HG03342 (cell line): Measurements from ENCODE around the gene GNRH2.
"Not testable (repeated sequence)": the region's sequence is repeated elsewhere in the genome, so short reads cannot be mapped to it uniquely, and the experiment has no call there.

ENCODE experiments used
- ATAC-seq: cut with Tn5 transposase; IDR thresholded peaks from one replicate; pipeline ENCODE4 v1.9.1; 2021; ENCODE audit warnings: mild to moderate bottlenecking, moderate library complexity; ENCODE audit not compliant: unreplicated experiment

The GNRH2 gene

DNA sequence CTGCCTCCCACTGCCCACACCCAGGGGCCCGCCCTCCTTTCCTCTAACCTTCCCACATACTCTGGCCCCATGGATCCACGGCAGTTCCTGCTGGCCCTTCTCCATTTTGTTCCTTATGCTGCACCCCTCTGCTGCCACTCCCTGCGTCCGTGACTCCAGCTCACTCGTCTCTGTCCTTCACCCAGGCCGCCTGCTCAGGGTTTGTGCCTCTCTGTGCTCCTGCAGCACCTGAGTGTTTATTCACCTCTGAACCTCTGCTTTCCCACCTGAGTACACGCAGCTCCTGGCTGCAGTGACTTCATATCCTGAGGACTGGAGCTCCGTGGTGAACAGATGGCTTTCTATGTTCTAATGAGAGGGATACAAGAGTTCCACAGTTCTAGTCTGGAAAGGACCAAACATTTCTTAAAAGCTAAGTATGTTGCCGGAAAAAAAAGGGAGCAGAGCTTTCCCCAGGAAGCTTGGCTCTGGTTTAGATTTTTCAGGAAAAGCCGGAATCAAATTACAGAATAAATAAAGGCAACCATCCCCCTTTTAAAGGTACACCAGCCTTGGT is 1.5 kb upstream of the GNRH2 start:
- no peak for ATAC-seq

DNA sequence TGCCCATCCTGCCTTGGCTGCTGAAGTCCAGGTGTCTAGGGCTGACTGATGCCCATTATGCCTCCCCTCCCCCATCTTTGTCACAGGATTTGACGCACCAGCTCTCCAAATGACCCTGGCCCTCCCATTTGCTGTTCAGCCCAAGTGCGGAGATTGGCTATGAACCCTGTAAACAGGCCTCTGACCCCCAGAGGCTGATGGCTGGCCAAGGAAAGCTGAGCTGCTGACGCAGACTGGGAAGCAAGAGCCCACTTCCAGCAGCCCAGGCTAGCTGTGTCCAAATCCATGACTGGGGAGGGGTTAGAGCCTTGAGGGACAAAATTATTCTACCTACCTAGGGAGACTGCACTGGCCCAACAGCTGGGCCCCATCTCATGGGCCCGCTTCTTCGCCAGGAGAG is 797 bp upstream of the GNRH2 start:
- no peak for ATAC-seq

DNA sequence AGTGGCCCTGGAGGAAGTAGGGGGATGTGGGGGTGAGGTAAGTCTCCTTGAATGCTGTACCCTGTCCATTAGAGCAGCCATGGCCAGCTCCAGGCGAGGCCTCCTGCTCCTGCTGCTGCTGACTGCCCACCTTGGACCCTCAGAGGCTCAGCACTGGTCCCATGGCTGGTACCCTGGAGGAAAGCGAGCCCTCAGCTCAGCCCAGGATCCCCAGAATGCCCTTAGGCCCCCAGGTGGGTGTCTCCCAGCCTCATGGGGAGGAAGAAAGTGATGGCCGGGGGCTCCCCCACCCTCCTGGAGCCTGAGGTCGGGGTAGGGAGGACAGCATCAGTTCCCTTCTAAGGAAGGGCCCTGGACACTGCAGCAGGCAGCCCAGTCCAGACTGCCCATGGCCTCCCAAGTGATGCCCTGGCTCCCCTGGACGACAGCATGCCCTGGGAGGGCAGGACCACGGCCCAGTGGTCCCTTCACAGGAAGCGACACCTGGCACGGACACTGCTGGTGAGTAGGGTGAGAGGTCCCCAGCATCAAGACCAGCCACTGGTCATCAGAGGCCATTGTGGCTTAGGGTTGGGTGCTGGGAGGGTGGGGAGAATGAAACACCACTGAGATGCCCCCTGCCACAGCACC is 1.0 kb downstream of the GNRH2 start:
- ATAC-seq, result no peak

DNA sequence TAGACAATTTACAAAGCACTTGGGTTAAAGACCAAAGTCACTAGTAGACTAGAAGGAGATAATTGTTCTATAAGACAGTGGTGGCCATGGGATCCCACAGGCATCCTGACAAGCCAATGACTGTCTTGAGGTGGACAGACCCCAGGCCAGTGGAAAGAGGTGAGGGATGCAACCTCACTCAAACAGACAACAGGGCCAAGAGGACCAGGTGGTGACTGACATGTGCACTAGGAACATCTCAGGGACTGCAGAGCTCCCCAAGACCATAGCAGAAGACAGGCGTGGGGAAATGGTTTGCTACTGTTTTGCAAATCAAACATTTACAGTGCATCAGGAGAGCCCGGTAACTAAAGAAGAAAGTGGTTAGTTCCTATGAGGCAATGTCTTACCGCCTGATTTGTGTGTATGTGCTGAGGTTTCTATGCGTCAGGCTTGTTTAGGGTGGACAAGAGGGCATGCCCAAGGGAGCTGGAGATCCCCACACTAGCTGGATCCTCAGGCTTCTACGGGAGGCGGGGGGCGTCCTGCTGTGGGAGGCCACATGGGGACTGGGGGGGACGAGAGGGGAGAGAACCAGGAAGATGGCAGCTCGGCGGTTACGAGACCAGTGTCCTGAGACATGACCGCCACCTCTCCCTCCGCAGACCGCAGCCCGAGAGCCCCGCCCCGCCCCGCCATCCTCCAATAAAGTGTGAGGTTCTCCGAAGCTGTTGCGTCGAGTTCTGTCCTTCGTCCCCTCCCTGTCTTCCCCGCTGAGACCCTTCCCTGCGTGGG is 1.8 kb downstream of the GNRH2 start:
- ATAC-seq, result peak; percentile 32

DNA sequence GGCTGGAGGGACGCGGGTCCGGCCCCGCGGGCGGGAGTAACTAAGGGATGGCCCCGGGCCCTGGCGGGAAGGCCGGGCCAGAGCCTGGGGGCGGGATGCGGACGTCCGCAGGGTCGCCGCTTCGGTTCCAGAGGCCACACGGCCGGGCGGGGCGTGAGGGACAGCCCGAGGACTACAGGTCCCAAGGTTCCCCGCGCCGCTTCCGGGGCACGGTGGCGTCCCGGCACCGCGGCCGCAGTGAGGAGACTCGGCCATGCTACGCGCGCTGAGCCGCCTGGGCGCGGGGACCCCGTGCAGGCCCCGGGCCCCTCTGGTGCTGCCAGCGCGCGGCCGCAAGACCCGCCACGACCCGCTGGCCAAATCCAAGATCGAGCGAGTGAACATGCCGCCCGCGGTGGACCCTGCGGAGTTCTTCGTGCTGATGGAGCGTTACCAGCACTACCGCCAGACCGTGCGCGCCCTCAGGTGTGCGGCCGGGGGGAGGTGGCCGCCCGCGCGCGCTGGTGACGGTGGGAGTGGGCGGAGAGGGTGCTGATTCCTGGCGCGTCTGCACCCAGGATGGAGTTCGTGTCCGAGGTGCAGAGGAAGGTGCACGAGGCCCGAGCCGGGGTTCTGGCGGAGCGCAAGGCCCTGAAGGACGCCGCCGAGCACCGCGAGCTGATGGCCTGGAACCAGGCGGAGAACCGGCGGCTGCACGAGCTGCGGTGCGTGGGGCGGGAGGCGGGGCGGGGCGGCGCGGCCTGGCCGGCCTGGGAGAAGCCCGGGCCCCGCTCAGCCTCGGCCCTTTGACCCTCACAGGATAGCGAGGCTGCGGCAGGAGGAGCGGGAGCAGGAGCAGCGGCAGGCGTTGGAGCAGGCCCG is 2.6 kb downstream of the GNRH2 start, which contains the start of gene MRPS26:
MRPS26 (plus strand) TSS at position 237 of the 861 bp plus-strand sequence; CDS start at position 254, 17 bp downstream.
- peak; percentile 91 for ATAC-seq

DNA sequence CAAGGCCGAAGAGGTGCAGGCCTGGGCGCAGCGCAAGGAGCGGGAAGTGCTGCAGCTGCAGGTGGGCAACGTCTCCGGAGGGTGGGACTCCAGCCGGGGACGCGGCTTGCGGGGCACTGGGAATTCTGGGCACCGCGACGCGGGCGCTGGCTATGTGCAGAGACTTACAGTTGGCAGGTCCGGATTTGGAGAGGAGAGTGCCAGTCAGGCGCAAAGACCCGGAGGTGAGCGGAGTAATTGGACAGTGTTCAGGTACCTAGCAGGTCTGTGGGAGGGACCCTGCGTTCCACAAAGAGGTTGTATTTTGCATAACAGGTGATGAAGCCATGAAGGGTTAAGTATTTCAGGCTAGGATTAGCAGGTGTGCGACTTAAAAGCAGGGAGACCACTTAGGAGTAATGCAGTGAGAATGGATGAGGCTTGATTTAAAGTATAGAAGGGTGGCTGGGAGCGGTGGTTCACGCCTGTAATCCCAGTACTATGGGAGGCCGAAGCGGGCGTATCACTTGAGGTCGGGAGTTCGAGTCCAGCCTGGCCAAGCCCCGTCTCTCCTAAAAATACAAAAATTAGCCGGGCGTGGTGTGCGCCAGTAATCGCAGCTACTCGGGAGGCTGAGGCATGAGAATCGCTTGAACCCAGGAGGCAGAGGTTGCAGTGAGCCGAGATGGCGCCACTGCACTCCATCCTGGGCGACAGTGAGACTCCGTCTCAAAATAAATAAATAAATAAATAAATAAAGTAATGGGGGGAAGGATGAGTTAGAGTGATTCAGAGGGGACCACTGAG is 3.4 kb downstream of the GNRH2 start:
- no peak for ATAC-seq

DNA sequence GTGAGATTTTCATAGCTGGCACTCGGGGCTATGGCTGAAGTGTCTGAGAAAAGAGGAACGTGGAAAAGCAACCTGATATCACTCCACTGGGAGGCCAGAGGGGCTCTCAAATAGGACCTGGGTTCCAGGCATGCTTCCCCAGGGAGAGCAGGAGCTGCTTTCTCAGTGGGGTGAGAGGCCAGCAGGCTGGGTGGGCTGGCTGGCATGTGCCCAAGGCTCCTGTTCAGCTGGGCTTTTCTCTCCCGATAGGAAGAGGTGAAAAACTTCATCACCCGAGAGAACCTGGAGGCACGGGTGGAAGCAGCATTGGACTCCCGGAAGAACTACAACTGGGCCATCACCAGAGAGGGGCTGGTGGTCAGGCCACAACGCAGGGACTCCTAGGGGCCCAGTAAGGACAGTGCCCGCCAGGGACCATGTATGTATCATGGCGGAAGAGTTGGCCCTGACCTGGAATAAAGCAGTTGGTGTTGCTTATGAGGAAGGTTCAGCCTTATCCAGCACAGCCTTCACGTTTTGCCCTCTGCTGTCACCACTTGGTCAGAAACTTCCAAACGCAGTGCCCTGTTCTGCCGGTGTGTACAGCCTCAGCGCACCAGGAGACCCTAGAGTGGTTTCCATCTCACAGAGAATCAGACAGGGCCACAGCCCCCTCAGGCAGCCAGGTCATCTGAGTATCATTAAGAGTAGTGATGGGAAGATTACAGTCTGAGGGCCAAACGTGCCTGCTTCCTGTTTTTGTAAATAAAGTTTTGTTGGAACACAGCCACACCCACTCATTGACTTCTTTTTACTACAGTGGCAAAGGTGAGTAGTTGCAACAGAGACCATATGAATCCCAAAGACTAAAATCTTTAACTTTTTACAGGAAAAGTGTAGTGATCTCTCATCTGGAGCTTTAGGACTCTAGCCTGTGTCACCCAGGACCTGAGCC is 4.3 kb downstream of the GNRH2 start:
- no peak for ATAC-seq

DNA sequence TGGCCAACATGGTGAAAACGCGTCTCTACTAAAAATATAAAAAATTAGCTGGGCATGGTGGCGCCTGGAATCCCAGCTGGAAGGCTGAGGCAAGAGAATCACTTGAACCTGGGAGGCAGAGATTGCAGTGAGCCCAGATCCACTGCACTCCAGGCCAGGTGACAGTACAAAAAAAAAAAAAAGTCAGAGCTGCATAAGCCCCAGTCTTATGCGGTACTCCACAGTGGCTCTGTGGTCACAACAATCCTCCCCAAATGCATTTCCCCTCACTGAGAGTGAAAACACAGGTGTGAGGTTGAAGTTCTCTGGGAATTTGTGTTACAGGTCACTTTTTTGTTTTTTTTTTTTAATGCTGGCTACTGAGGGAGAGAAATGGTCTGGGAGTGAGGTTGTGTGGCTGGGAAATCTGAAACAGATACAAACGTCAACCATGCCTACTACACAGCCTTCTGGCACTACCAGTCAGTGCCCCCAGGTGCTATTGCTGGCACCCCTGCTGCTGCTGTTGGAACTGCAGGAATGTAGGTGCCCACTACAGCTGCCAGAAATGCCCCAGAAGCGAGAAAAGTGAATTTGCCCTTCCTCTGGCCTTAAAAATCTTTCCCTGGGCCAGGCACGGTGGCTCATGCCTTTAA is 8.1 kb downstream of the GNRH2 start:
- ATAC-seq, result no peak

DNA sequence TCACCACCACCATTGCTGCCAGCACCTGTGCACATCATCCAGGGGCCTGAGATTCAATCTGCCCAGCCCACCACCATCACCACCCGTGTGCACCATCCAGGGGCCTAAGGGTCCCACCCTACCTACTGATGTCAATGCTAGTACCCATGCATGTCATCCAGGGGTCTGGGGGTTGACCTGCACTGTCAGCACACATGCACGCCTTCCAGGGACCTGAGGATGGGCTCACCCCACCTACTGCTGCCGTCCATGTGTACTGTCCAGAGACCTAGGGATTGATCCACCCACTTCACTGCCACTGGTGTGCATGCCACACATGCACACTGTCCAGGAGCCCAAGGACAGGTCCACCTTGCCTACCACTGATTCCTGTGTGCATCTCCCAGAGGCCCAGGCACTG is 16.1 kb downstream of the GNRH2 start:
- ATAC-seq, result no peak

DNA sequence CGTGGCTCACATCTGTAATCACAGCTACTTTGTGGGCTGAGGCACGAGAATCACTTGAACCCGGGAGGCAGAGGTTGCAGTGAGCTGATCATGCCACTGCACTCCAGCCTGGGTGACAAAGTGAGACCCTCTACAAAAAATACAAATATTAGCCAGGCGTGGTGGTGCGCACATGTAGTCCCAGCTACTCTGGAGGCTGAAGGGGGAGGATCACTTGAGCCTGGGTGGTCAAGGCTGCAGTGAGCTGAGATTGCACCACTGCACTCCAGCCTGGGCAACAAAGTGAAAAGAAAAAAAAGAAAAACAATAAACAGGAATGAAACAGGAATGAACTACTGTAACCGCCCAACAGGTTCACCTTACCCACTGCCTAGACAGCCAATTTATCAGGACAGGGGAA is 20.7 kb downstream of the GNRH2 start:
- ATAC-seq, result not testable (repeated sequence)

DNA sequence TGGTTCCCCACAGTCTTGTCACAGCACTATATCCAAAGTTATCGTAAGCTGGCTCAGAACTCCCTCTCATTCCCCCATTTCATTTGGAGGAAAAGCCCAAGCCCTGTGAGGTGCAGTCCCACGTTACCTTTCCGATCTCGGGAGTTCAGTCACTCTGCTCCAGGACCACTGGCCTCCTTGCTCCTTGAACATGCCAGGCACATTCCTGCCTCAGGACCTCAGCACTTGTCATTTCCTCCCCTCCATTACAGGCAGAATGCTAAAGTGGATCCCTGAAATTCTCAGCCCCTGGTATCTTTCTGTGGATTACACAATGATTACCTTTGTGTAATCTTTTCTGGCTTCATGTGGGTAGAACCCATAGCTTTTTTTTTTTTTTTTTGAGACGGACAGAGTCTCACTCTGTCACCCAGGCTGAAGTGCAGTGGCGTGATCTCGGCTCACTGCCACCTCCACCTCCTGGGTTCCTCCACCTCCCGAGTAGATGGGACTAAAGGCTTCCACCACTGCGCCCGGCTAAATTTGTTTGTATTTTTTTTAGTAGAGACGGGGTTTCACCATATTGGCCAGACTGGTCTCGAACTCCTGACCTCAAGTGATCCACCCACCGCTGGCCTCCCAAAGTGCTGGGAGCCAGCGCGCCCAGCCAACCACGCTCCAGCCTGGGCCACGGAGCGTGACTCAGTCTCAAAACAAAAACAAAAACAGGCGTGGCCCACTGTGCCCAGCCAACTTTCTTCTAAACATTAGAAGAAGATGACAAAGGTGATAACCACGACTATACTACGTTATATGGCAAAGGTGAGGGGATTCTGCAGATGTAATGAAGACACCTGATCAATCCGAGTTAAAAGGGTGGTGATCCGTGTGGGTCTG is 24.0 kb downstream of the GNRH2 start:
- no peak for ATAC-seq

DNA sequence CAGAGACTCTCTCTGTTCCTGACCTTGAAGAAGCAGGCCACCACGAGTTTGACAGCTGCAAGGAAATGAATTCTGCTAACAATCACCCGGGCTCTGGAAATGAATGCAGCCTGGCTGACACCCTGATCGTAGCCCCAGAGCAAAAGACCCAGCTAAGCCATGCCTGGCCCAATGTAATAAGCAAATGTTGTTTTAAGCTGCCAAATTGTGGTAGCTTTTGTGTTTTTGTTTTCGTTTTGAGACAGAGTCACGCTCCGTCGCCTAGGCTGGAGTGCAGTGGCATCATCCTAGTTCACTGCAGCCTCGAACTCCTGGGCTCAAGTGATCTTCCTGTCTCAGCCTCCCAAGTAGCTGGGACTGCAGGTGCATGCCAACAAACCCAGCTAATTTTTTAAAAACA is 24.7 kb downstream of the GNRH2 start:
- no peak for ATAC-seq

DNA sequence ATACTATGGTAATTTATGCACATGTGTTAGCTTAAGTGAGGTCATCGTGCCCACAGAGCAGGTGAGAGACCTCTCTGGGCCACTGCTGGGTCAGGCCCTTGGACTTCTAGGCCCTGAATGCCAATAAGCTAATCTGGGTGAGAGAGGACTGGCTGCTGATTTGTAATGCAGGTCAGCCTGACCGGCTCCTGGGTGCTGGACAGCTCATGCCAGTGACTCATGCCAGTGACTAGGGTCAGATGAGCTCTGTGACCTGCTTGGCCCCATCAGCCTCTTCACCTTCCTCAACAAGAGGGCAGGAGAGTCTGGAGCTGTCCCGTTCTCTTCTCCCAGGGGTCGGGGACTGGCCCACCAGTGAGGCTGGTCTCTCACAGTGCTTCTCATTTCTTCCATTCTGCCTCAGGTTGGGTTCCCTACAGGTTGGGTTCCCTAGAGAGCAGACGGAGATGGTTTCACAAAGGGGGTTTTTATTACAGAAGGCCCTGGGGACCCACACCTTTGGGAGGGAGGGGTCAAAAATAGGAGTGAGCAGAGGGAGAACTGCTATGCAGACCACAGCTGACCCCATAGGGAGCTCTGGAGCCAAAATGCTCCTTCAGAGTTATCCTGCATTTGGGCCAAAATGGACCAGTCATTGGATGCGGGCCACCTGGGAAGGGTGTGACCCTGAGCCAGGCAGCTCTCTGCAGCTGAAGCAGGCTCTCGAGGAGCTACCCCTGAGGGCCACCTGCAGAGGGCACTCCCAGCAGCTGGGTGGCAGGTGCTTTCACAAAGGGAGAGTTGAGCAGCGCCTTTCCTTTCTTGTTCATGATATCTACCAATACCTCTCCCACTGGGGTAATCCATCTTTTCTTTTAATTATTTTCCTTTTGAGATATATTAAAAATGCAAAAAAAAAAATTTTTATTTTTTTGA is 25.8 kb downstream of the GNRH2 start:
- no peak for ATAC-seq

DNA sequence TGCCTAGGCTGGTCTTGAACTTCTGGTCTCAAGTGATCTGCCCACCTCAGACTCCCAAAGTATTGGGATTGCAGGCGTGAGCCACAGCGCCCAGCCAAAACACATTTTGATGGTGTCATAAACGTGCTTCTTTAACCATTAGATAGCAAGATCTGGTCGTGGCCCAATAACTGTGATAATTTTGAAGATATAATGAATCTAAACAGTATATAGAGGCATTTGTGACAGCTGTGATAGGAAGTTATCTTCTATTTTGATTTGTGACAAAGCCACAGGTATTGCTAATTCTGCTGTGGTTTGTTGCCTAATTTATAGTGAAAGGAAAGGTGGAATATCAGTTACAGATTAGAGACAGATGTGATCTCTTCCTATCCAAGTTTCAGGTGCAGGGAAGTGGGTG is 27.3 kb downstream of the GNRH2 start:
- no peak for ATAC-seq

DNA sequence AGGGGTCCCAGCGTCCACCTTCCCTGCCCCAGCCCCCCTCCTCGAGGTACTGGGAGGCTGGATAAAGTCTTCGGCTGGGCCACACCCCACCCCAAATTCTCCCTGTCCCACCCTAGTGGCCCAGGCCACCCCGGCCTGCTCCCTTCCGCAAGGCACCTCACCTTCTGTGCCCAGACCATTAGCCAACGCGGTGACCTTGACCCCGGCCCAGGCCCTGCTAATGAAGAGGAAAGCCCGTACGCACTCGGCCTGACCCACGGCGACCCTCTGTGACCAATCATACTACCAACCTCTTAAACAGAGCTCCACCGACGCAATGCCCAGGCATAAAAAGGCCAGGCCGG is 27.8 kb downstream of the GNRH2 start:
- no peak for ATAC-seq

DNA sequence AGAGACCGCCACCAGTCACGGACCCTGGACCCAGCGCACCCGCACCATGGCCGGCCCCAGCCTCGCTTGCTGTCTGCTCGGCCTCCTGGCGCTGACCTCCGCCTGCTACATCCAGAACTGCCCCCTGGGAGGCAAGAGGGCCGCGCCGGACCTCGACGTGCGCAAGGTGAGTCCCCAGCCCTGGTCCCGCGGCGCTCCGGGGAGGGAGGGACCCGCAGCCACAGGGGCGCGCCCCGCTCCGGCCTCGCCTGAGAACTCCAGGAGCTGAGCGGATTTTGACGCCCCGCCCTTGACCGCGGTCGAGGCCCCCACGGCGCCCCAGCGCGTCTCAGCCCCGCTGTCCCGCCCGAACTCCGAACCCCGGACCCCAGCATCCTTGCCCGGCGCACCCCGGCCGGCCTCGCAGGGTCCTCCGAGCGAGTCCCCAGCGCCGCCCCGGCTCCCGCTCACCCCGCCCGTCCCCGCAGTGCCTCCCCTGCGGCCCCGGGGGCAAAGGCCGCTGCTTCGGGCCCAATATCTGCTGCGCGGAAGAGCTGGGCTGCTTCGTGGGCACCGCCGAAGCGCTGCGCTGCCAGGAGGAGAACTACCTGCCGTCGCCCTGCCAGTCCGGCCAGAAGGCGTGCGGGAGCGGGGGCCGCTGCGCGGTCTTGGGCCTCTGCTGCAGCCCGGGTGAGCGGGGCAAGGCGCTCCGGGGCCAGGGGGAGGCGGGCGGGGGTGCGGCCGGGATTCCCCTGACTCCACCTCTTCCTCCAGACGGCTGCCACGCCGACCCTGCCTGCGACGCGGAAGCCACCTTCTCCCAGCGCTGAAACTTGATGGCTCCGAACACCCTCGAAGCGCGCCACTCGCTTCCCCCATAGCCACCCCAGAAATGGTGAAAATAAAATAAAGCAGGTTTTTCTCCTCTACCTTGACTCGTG is 28.4 kb downstream of the GNRH2 start, which contains the start of gene OXT:
OXT (plus strand) TSS at position 11 of the 920 bp plus-strand sequence; CDS start at position 47, 36 bp downstream.
- ATAC-seq, result no peak
